Stimulated activated naive B cell treated with anti-CD40 and anti-IgM and Interleukin-4, amounts not matched to agents 10 μg/mL and 1 μg/mL and 100 μg/mL, for 72 hours (primary cell): ENCODE results near the gene PPP3R1.
"Not testable (repeated sequence)": the region's sequence is repeated elsewhere in the genome, so short reads cannot be mapped to it uniquely, and the experiment has no call there.

Experiments
- ATAC-seq, 2 donors: fragments of 150-1000 bp; cut with Tn5 transposase; replicated peaks; 2 replicates each; pipeline ENCODE4 v1.10.0; 2021; ENCODE audit warnings: moderate library complexity in 1 of 2
- DNase-seq: peaks from one replicate; pipeline ENCODE4 v3.0.0; 2021
- H3K27ac Mint-ChIP-seq: one replicate; pipeline ENCODE4 v1.8.0; 2022; ENCODE audit warnings: mild to moderate bottlenecking, mixed read lengths
- H3K27me3 Mint-ChIP-seq, 2 donors: one replicate each; pipeline ENCODE4 v1.8.0; 2022; ENCODE audit warnings: mixed read lengths in 2 of 2
- H3K36me3 Mint-ChIP-seq, 2 donors: one replicate each; pipeline ENCODE4 v1.8.0; 2022; ENCODE audit warnings: mixed read lengths in 2 of 2, mild to moderate bottlenecking in 1 of 2
- H3K4me1 Mint-ChIP-seq, 2 donors: one replicate each; pipeline ENCODE4 v1.8.0; 2022; ENCODE audit warnings: mixed read lengths in 2 of 2, mild to moderate bottlenecking in 1 of 2
- H3K4me3 Mint-ChIP-seq, 2 donors: one replicate each; pipeline ENCODE4 v1.8.0; 2022; ENCODE audit warnings: mild to moderate bottlenecking in 2 of 2, mixed read lengths in 2 of 2, moderate library complexity in 1 of 2
- H3K9me3 Mint-ChIP-seq, 2 donors: one replicate each; pipeline ENCODE4 v1.8.0; 2022; ENCODE audit warnings: mixed read lengths in 2 of 2, mild to moderate bottlenecking in 1 of 2

Gene PPP3R1

DNA sequence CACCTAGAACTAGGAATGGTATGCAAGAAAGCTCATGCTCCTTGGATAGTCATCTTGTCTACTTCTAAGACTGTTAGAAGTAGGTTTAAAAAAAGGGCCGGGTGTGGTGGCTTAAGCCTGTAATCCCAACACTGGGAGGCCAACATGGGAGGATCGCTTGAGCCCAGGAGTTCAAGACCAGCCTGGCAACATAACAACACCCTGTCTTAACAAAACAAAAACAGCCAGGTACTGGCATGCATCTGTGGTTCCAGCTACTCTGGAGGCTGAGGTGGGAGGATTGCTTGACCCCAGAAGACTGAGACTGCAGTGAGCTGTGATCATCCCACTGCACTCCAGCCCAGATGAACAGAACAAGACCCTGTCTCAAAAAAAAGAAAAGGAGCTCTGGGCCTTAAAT, 74.8 kb downstream of the PPP3R1 start:
- no peak for ATAC-seq

DNA sequence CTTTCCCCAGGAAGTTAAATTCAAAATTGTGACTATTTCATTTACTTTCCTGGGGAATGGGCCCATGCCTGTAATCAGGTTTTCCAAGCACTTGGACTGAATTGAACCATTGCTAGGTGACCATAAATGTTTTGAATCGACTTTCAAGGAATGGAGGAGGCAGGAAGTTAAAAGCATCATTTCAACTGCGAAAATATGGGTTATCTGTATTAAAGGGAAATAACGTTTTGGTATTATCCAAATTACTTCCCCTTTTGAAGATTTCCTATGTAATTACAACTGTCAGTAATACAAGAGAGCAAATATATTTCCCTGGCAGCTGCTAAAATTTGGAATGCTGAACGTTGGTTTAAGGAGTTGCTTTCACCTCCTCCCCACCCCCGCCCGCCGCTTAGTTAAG, 75.7 kb downstream of the PPP3R1 start:
- DNase-seq = no peak
- no peaks in the 10 kb centered on the region for H3K9me3 Mint-ChIP-seq
- no peak overlapping the region for H3K27ac Mint-ChIP-seq
- H3K27me3 Mint-ChIP-seq = no peaks in the 10 kb centered on the region
- H3K4me3 Mint-ChIP-seq = no peak overlapping the region
- peaks cover 15 to 23% of the 10 kb centered on the region in 2 donors for H3K4me1 Mint-ChIP-seq
- no peak for ATAC-seq
- peaks cover 24 to 36% of the 10 kb centered on the region in 2 donors for H3K36me3 Mint-ChIP-seq

More for the DNA sequence above, 74.8 kb downstream of the PPP3R1 start:
- no peaks in the 10 kb centered on the region for H3K27me3 Mint-ChIP-seq
- H3K27ac Mint-ChIP-seq = peak overlapping the region; percentile 26
- no peak for DNase-seq
- peaks cover 15 to 23% of the 10 kb centered on the region in 2 donors for H3K4me1 Mint-ChIP-seq
- H3K36me3 Mint-ChIP-seq = peaks cover 28 to 44% of the 10 kb centered on the region in 2 donors
- no peaks in the 10 kb centered on the region for H3K9me3 Mint-ChIP-seq
- no peak overlapping the region for H3K4me3 Mint-ChIP-seq

DNA sequence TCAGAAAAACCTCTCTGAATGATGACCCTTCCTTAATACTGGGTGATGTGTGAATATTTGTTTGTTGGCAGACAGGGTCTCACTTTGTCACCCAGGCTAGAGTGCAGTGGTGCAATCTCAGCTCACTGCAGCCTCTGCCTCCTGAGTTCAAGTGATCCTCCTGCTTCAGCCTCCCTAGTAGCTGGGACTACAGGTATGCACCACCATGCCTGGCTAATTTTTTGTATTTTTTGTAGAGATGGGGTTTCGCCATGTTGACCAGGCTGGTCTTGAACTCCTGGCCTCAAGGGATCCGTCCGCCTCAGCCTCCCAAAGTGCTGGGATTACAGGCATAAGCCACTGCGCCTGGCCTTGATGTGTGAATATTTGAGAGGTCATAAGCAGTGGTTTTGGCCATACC, 77.1 kb downstream of the PPP3R1 start:
- H3K36me3 Mint-ChIP-seq = peaks cover 21 to 29% of the 10 kb centered on the region in 2 donors
- H3K4me1 Mint-ChIP-seq = peaks cover 15 to 23% of the 10 kb centered on the region in 2 donors
- not testable (repeated sequence) for H3K27me3 Mint-ChIP-seq, H3K4me3 Mint-ChIP-seq, H3K9me3 Mint-ChIP-seq, DNase-seq, ATAC-seq, H3K27ac Mint-ChIP-seq

DNA sequence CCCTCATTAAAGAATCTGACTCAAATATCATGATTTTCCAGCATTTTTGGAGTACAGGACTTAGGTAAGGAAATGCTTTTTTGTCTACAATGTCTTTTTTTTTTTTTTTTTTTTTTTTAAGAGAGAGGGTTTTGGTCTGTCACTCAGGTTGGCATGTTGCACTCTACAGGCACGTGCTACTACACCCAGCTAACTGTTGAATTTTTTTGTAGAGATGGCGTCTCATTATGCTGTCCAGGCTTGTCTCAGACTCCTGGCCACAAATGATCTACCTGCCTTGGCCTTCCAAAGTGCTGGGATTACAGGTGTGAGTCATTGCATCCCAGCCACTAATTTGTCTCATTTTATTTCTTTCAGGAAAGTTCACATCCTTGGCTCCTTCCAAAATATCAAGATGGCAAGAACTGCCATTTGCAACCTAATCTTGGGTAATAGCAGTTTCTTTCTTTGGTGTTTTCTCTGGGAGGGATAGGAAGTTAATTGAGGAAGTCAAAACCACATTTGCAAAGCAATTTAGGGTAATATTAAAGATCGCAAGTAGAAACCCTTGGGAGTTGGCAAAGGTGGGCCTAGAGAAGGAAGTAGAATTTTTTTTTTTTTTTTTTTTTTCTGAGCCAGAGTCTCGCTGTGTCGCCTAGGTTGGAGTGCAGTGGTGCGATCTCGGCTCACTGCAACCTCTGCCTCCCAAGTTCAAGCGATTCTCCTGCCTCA, 79.2 kb downstream of the PPP3R1 start:
- peak overlapping the region; percentile 0 for H3K27ac Mint-ChIP-seq
- H3K36me3 Mint-ChIP-seq = peaks cover 15 to 26% of the 10 kb centered on the region in 2 donors
- H3K4me3 Mint-ChIP-seq = no peak overlapping the region
- no peaks in the 10 kb centered on the region for H3K27me3 Mint-ChIP-seq
- H3K9me3 Mint-ChIP-seq = no peaks in the 10 kb centered on the region
- peaks cover 17 to 25% of the 10 kb centered on the region in 2 donors for H3K4me1 Mint-ChIP-seq
- DNase-seq (no peak), ATAC-seq (peak; percentile 57 to 63)

DNA sequence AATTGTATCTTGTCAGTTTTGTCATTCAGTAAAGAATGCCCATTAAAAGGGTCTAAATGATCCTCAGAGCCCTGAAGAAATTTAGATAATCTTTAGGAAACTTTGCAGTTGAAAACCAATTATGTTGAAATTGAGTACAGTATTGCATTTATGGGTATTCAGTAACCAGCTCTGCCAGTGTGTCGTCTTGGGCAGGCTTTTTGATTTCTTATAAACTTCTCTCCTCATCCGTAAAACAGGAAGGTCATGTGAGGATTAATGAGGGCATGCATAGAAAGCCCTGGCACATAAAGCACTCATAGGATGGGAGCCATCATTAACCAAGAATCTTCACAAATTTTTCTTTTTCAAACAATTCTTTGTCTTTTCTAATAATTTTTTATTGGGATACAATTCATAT, 79.8 kb downstream of the PPP3R1 start:
- DNase-seq = no peak
- H3K4me3 Mint-ChIP-seq = no peak overlapping the region
- peaks cover 18 to 26% of the 10 kb centered on the region in 2 donors for H3K4me1 Mint-ChIP-seq
- no peaks in the 10 kb centered on the region for H3K27me3 Mint-ChIP-seq
- no peaks in the 10 kb centered on the region for H3K9me3 Mint-ChIP-seq
- no peak for ATAC-seq
- no peak overlapping the region for H3K27ac Mint-ChIP-seq
- H3K36me3 Mint-ChIP-seq = peaks cover 16 to 28% of the 10 kb centered on the region in 2 donors

DNA sequence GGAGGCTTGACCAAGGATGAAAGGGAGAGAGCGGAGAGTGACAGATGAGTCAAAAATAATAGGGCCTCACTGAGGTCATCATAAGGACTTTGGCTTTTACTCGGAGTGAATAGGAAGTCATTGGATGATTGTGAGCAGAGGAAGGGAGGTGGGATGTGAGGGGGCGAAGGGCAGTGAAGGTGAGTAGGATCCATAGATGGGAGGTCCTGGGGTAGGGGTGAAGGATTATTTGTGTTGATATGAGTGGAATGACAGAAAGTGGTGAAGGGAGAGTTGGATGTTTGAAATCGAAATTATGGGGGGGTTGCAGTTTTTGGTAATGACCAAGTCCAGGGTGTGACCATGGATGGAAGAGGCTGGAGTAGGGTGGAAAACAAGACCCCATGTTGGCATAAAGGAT, 80.6 kb downstream of the PPP3R1 start:
- peaks cover 13 to 23% of the 10 kb centered on the region in 2 donors for H3K4me1 Mint-ChIP-seq
- ATAC-seq (no peak), DNase-seq (no peak)
- peaks cover 19 to 28% of the 10 kb centered on the region in 2 donors for H3K36me3 Mint-ChIP-seq
- no peak overlapping the region for H3K4me3 Mint-ChIP-seq
- H3K27me3 Mint-ChIP-seq = no peaks in the 10 kb centered on the region
- H3K9me3 Mint-ChIP-seq = no peaks in the 10 kb centered on the region
- H3K27ac Mint-ChIP-seq = no peak overlapping the region

DNA sequence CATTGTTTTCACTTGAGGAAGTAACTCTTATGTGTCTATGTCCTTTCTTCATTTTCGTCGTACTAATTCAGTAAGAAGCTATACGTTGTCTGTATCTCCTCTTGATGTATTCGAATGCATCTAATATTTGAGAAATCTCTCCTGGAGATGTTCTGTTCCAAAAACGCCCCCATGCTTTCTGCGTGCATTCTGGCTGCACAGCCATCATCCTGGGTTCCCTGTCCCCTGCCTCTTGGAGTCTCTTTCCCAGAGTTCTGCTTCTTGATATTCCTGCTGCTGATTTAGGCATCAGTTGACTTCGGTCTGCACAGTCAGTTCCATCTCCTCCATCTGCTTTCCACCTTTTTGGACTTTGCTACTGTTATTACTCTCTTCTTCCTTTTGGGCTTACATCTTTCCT, 81.2 kb downstream of the PPP3R1 start:
- ATAC-seq (no peak), DNase-seq (no peak)
- Mint-ChIP-seq H3K27ac (no peak overlapping the region), H3K9me3 (no peaks in the 10 kb centered on the region), H3K36me3 (peaks cover 22 to 32% of the 10 kb centered on the region in 2 donors), H3K27me3 (no peaks in the 10 kb centered on the region), H3K4me1 (peaks cover 16 to 26% of the 10 kb centered on the region in 2 donors), H3K4me3 (no peak overlapping the region)

DNA sequence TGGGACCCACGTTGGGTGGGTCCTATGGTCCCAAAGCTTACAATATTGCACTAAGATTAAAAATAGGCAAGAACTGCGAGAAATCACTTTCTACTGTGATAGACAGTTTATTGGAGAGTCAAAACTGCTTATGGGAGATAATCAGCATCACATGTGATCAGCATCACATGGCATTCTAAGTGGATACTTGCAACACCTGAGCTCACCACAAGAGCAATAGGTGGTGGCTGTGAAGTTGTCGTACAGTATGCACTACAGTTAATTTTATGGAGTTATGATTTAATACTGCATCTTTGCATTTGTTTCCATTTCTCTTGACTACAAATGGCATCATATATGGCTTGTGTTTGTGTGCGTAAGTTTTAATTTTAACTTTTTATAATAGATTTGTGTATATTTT, 83.0 kb downstream of the PPP3R1 start:
- no peak overlapping the region for H3K4me3 Mint-ChIP-seq
- ATAC-seq (peak; percentile 58 to 64), DNase-seq (no peak)
- peaks cover 16 to 31% of the 10 kb centered on the region in 2 donors for H3K4me1 Mint-ChIP-seq
- peaks cover 26 to 34% of the 10 kb centered on the region in 2 donors for H3K36me3 Mint-ChIP-seq
- no peaks in the 10 kb centered on the region for H3K9me3 Mint-ChIP-seq
- no peak overlapping the region for H3K27ac Mint-ChIP-seq
- H3K27me3 Mint-ChIP-seq = no peaks in the 10 kb centered on the region

DNA sequence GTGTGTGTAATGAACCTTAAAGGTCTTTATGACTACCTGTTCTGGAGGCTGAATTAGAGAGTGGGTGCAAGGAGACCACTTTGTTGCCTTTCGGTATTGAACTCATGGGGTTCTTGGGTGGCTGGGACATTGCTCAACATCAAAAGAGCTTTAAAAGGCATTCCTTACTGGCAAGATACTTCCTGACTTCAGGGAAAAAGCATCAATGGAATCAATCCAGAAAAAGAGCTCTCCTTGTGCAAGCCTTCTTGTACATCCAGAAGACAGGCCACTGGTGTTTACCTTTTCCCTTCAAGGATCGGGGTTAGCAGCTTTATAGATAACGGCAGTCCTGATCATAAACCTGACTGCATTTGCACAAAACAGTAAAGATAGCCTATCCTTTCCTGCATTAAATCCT, 85.1 kb downstream of the PPP3R1 start:
- no peak for DNase-seq
- Mint-ChIP-seq H3K9me3 (no peaks in the 10 kb centered on the region), H3K36me3 (peaks cover 17 to 32% of the 10 kb centered on the region in 2 donors), H3K4me1 (peaks cover 9 to 20% of the 10 kb centered on the region in 2 donors), H3K27ac (no peak overlapping the region), H3K27me3 (no peaks in the 10 kb centered on the region), H3K4me3 (no peak overlapping the region)
- no peak for ATAC-seq

DNA sequence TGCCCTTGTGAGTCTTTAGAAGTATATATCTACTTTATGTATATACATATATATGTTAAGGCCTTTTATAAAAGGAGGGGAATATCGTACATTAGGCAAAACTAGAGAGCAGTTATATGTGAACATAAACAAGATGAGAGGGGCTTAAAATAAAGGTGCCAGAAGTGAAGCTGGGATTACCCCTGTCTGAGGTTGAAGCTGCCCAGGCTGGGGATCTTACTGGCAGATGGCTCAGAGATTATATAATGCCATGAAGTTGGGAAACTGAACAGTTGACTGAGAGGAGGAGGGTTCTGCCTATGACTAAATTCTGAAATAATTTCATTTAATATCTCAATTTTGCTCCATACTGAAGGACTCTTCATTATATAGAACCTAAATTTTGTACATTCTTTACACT, 88.7 kb downstream of the PPP3R1 start:
- no peak for DNase-seq

DNA sequence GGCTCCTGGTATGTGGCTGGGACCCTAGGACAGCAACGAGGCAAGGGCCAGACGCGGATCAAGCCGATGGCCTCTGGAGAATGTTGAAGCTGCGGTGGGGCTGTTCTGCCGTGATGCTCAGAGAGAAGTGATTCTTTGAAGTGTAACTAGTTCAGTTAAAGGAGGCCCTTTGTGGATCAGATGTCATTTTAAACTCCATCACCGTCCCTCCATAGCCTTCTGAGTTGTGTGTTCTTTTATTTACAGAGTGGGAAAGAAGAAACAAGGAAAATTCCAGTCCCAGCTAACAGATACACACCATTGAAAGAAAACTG, 94.2 kb downstream of the PPP3R1 start:
- no peak for ATAC-seq
- Mint-ChIP-seq H3K9me3 (no peaks in the 10 kb centered on the region), H3K27ac (peak overlapping the region; percentile 100), H3K4me1 (peaks cover 20 to 25% of the 10 kb centered on the region in 2 donors), H3K36me3 (peaks cover 21 to 25% of the 10 kb centered on the region in 2 donors), H3K4me3 (peak overlapping the region; percentile 98 to 99), H3K27me3 (no peaks in the 10 kb centered on the region)
- DNase-seq = no peak

More for the DNA sequence above, 88.7 kb downstream of the PPP3R1 start:
- Mint-ChIP-seq H3K4me1 (peaks cover 18 to 33% of the 10 kb centered on the region in 2 donors), H3K4me3 (no peak overlapping the region), H3K27ac (no peak overlapping the region), H3K9me3 (no peaks in the 10 kb centered on the region), H3K27me3 (no peaks in the 10 kb centered on the region), H3K36me3 (peaks cover 33 to 52% of the 10 kb centered on the region in 2 donors)
- no peak for ATAC-seq

DNA sequence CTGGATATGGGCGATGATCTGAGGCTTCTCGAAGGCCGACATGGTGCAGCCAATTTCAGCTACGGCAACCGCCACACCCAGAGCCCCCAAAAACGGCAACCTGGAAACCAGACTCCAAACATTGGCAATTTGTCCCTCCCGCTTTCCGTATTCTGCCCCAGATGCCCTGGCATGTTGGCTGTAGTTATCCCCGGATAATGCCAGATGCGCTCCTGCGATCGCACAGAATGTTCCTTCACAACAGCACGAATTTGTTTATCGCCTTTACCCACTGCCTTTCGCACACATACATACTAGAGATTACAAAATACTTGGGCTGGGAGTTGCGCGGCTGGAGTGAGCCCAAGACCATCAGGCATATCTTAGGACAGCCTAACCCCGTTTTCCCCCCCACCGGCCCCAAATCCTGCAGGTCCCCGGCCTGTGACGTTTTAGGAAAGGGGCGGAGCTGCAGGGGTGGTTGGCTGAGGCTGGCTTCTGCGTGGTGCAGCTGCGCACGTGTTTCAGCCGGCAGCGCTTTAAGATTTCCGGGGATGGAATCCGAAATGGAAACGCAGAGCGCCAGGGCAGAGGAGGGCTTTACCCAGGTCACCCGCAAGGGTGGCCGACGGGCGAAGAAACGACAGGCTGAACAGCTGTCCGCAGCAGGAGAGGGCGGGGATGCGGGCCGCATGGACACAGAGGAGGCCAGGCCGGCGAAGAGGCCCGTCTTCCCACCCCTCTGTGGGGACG, 94.8 kb downstream of the PPP3R1 start, which contains the start of gene PNO1:
Gene PNO1 (plus strand): TSS at position 487 of the 732 bp plus-strand sequence. CDS start 47 bp downstream, at position 534.
- DNase-seq = peak; percentile 92
- H3K4me1 Mint-ChIP-seq = peaks cover 22 to 29% of the 10 kb centered on the region in 2 donors
- peak within 1 kb of the TSS; percentile 100 for H3K27ac Mint-ChIP-seq
- no peaks in the 10 kb centered on the region for H3K27me3 Mint-ChIP-seq
- ATAC-seq = peak; percentile 94 to 96
- peak within 1 kb of the TSS; percentile 98 to 99 for H3K4me3 Mint-ChIP-seq
- H3K9me3 Mint-ChIP-seq = no peaks in the 10 kb centered on the region
- peaks cover 21 to 25% of the 10 kb centered on the region in 2 donors for H3K36me3 Mint-ChIP-seq

DNA sequence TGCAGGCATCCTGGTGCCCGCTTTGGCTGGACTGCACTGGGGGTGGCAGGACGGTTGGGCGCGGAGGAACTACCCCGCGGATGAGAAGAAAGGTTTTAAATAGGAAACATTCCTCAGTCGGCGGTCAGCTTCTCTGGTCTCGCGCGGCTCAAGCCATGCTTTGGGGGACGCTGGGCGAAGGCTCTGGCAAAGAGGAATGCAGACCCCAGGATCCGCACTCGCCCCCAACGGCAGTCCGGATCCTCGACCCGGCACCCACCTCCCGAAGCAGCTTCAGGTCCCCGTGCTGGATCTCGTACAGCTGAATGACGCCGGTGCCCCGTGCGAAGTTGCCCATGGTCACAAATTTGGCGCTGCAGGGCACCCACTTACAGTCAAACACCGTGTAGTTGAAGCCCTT, 95.3 kb downstream of the PPP3R1 start:
- H3K4me3 Mint-ChIP-seq = peak overlapping the region; percentile 98 to 99
- no peaks in the 10 kb centered on the region for H3K9me3 Mint-ChIP-seq
- H3K27me3 Mint-ChIP-seq = no peaks in the 10 kb centered on the region
- ATAC-seq (peak; percentile 65 to 67), DNase-seq (no peak)
- peak overlapping the region; percentile 100 for H3K27ac Mint-ChIP-seq
- H3K36me3 Mint-ChIP-seq = peaks cover 18 to 21% of the 10 kb centered on the region in 2 donors
- H3K4me1 Mint-ChIP-seq = peaks cover 22 to 34% of the 10 kb centered on the region in 2 donors

DNA sequence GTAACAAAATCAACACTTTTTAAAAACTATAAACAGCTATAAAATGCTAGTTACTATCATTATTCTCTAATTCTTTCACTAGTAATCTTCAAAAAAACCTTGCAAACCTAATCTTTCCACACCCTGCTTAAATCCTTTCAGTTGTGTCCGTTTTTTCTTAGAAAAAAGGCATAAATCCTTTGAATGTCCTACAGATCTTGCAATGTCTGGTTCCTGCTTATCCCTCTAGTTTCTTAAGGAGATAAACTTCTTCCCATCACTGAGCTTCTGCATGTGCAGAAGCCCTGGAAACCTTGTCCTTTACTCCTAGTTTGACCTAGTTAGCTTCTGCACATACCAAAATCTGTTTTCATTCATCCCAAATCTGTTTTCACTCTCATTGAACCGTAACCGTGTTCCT, 95.9 kb downstream of the PPP3R1 start:
- peaks cover 24 to 40% of the 10 kb centered on the region in 2 donors for H3K4me1 Mint-ChIP-seq
- H3K9me3 Mint-ChIP-seq = no peaks in the 10 kb centered on the region
- DNase-seq = no peak
- H3K4me3 Mint-ChIP-seq = peak overlapping the region; percentile 98 to 99
- peak overlapping the region; percentile 100 for H3K27ac Mint-ChIP-seq
- H3K27me3 Mint-ChIP-seq = no peaks in the 10 kb centered on the region
- no peak for ATAC-seq
- H3K36me3 Mint-ChIP-seq = peaks cover 16 to 21% of the 10 kb centered on the region in 2 donors

DNA sequence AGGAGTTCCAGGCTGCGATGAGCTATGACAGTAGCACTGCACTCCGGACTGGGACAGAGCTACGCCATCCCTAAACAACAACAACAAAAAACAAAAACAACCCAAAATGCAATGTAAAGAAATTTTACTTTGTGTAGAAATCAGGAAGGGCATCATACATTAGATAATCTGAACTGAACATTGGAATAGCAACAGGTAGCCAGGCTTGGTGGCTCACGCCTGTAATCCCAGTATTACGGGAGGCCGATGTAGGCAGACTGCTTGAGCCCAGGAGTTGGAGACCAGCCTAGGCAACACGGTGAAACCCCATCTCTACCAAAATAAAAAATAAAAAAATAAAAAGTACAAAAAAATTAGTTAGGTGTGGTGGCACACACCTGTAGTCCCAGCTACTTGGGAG, 96.7 kb downstream of the PPP3R1 start:
- DNase-seq (no peak), ATAC-seq (no peak)
- Mint-ChIP-seq H3K36me3 (peaks cover 14 to 19% of the 10 kb centered on the region in 2 donors), H3K4me3 (no peak overlapping the region), H3K4me1 (peaks cover 21 to 40% of the 10 kb centered on the region in 2 donors), H3K27ac (no peak overlapping the region), H3K27me3 (no peaks in the 10 kb centered on the region), H3K9me3 (no peaks in the 10 kb centered on the region)
